ENCODE measurements around the gene GSTM2.

DNA sequence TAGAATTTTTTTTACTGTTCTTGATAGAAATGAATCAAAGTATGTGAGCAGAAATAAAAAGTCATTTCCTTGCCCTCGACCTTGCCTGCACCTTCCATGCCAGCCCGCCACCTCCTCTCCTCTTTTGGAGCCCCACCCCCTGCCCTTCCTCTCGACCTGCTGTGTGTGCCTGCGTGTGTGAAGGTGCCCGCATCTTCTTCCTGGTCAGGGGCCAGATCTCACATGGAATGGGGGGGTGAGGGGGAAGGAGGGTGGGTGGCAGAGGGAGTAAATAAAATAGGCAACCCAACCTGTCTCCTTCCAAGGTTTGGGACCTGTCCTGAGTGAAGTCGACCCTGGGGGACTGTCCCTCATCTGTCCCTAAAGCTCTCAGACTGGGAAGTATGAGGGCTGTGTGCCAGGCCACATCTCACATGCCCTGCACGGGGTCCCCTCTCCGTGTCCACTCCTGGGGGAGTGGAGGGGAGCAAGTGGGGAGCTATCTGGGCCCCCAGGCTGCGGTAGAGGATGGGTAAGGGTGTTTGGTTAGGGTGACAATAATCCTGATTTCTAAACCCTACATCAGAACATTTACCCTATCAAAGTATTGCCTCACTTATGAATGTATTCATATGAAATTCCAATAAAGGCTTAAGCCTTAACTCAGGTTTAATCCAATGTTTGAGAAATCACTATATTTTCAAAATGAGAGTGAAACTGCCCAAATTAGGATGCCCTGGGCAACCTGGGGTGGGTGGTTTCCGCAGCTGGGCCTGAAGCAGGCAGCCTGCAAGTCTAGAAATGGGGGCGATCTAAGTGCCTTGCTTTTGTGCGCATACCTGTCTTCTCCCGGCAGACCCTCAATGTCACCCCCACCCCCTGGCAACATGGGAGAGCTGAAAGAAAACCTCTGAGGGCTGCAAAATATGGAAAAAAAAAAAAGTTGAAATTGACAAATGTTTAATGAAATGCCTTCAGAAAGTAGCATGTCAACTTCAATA is 32.8 kb upstream of the GSTM2 start:
- TF ChIP-seq, protein P1, sequence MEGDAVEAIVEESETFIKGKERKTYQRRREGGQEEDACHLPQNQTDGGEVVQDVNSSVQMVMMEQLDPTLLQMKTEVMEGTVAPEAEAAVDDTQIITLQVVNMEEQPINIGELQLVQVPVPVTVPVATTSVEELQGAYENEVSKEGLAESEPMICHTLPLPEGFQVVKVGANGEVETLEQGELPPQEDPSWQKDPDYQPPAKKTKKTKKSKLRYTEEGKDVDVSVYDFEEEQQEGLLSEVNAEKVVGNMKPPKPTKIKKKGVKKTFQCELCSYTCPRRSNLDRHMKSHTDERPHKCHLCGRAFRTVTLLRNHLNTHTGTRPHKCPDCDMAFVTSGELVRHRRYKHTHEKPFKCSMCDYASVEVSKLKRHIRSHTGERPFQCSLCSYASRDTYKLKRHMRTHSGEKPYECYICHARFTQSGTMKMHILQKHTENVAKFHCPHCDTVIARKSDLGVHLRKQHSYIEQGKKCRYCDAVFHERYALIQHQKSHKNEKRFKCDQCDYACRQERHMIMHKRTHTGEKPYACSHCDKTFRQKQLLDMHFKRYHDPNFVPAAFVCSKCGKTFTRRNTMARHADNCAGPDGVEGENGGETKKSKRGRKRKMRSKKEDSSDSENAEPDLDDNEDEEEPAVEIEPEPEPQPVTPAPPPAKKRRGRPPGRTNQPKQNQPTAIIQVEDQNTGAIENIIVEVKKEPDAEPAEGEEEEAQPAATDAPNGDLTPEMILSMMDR (IDR thresholded peaks at IDR 0.05): no peak
- no peak for TF ChIP-seq POLR2A (IDR thresholded peaks at IDR 0.05)
